Measurements from ENCODE around the gene PPP1R37. TPM values are rescaled to one million over a fixed set of nuclear protein-coding genes. Genes with fewer than 3 reads are reported as not detected.

The PPP1R37 gene
- polyA plus RNA-seq, 1 experiment = 16.1 TPM

DNA sequence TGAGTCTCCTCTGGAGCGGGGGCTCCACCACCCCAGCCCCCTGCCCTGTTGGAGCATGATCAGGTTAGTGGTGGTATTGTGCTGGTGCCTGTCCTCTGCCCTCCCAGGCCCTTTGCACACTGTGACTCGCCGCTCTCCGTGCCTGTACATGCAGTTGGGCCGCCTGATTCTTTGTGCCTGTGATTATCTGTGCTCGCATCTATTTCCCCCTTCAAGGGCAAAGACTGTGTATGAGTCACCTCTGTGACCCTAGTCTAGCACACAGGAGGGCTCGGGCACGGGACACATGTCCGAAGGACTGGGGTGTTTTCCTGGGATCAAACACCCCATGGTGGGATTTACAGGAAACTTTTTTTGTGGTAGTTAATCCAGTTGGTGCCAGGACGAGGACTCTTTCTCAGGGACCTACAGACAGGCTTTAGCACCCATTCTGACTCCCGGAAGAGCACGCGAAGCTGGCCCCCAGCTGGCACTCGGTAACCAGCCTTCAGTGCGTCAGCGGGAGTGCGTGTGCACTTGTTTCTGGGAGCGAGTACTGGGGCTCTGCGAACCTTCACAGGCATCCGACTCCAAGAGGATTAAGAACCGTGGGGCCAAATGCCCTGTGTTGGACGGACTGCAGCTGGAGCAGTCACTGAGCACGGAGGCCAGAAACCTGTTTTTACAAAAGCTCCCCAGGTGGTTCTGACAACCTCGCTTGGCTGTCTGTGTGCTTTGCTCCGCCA, 6.7 kb downstream of the PPP1R37 start:
- H3K36me3 ChIP-seq (ENCODE audit: control insufficient read depth, insufficient read depth, low read length) = no peaks in the 10 kb centered on the region
- TF ChIP-seq, protein P1, sequence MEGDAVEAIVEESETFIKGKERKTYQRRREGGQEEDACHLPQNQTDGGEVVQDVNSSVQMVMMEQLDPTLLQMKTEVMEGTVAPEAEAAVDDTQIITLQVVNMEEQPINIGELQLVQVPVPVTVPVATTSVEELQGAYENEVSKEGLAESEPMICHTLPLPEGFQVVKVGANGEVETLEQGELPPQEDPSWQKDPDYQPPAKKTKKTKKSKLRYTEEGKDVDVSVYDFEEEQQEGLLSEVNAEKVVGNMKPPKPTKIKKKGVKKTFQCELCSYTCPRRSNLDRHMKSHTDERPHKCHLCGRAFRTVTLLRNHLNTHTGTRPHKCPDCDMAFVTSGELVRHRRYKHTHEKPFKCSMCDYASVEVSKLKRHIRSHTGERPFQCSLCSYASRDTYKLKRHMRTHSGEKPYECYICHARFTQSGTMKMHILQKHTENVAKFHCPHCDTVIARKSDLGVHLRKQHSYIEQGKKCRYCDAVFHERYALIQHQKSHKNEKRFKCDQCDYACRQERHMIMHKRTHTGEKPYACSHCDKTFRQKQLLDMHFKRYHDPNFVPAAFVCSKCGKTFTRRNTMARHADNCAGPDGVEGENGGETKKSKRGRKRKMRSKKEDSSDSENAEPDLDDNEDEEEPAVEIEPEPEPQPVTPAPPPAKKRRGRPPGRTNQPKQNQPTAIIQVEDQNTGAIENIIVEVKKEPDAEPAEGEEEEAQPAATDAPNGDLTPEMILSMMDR (IDR thresholded peaks at IDR 0.05; ENCODE audit: insufficient read depth, low read depth, low read length) = no peak
- H3K27me3 ChIP-seq (ENCODE audit: control insufficient read depth, insufficient read depth, low read length) = no peaks in the 10 kb centered on the region
- ChIA-PET CTCF (interaction anchor here (1.1 to 2.4 kb wide), 2 partner anchors 26 to 40 kb away, joined by 5 to 8 read pairs; no protein-coding TSS in a partner anchor), POLR2A (no interaction called here)
- no peak overlapping the region for H3K4me3 ChIP-seq (ENCODE audit: low read depth, low read length)
- DNase-seq (ENCODE audit: low read depth) = no peak

GRCh38 chr19:45100201-45100600, 7.2 kb downstream of the PPP1R37 start:
- Histone ChIP-seq H3K4me3 (ENCODE audit: low read depth, low read length) (no peak overlapping the region), H3K27me3 (ENCODE audit: control insufficient read depth, insufficient read depth, low read length) (no peaks in the 10 kb centered on the region), H3K36me3 (ENCODE audit: control insufficient read depth, insufficient read depth, low read length) (no peaks in the 10 kb centered on the region)
- DNase-seq (ENCODE audit: low read depth) = no peak
- ChIA-PET POLR2A (no interaction called here), CTCF (no interaction called here)
- TF ChIP-seq, protein P1 (IDR thresholded peaks at IDR 0.05; ENCODE audit: insufficient read depth, low read depth, low read length) = no peak

GRCh38 chr19:45100846-45101252, 7.9 kb downstream of the PPP1R37 start:
- no peak for DNase-seq (ENCODE audit: low read depth)
- ChIA-PET POLR2A (no interaction called here), CTCF (interaction anchor here (1.1 to 1.5 kb wide), 3 partner anchors 25 to 148 kb away, joined by 3 to 4 read pairs (median 4); partner anchors contain the start of gene CLASRP)
- Histone ChIP-seq H3K36me3 (ENCODE audit: control insufficient read depth, insufficient read depth, low read length) (no peaks in the 10 kb centered on the region), H3K4me3 (ENCODE audit: low read depth, low read length) (no peak overlapping the region), H3K27me3 (ENCODE audit: control insufficient read depth, insufficient read depth, low read length) (no peaks in the 10 kb centered on the region)
- TF ChIP-seq, protein P1 (IDR thresholded peaks at IDR 0.05; ENCODE audit: insufficient read depth, low read depth, low read length) = no peak

- ChIA-PET CTCF (interaction anchor here (1.4 to 1.5 kb wide), 2 partner anchors 62 to 147 kb away, joined by 4 read pairs; partner anchors contain the start of gene CLASRP), POLR2A (no interaction called here)
- H3K27me3 ChIP-seq (ENCODE audit: control insufficient read depth, insufficient read depth, low read length) = no peaks in the 10 kb centered on the region
- no peak overlapping the region for H3K4me3 ChIP-seq (ENCODE audit: low read depth, low read length)
- no peaks in the 10 kb centered on the region for H3K36me3 ChIP-seq (ENCODE audit: control insufficient read depth, insufficient read depth, low read length)
- DNase-seq (ENCODE audit: low read depth) = no peak
- TF ChIP-seq, protein P1 (IDR thresholded peaks at IDR 0.05; ENCODE audit: insufficient read depth, low read depth, low read length) = no peak
These were observed 8.8 kb downstream of the PPP1R37 start for GRCh38 chr19:45101806-45102205.

GRCh38 chr19:45102481-45102880, 9.5 kb downstream of the PPP1R37 start:
- no peaks in the 10 kb centered on the region for H3K36me3 ChIP-seq (ENCODE audit: control insufficient read depth, insufficient read depth, low read length)
- CTCF ChIA-PET = interaction anchor here (2.0 kb wide), 1 partner anchor 23 kb away, joined by 15 read pairs; no protein-coding TSS in a partner anchor
- H3K27me3 ChIP-seq (ENCODE audit: control insufficient read depth, insufficient read depth, low read length) = no peaks in the 10 kb centered on the region
- H3K4me3 ChIP-seq (ENCODE audit: low read depth, low read length) = no peak overlapping the region
- POLR2A ChIA-PET = interaction anchor here (0.6 kb wide), 1 partner anchor 19 kb away, joined by 4 read pairs; no protein-coding TSS in a partner anchor
- TF ChIP-seq, protein P1 (IDR thresholded peaks at IDR 0.05; ENCODE audit: insufficient read depth, low read depth, low read length) = no peak
- DNase-seq (ENCODE audit: low read depth) = no peak

Measured in BJ (cell line).